Lung (tissue), 12 donors: ENCODE measurements around the gene PYROXD2. TPM values are rescaled to one million over a fixed set of nuclear protein-coding genes. Genes with fewer than 3 reads are reported as not detected.

ENCODE experiments used
- ATAC-seq: fragments of 200-7000 bp; cut with Tn5 transposase; one replicate; pipeline ENCODE4 v1.9.1; 2020; ENCODE audit warnings: moderate number of reproducible peaks; ENCODE audit not compliant: insufficient read depth, low FRiP score
- DNase-seq, 3 donors: peaks; one replicate each; pipeline ENCODE4 v3.0.0-alpha.2; 2013 to 2017
- H3K27ac ChIP-seq, 2 donors: one replicate each; pipeline ENCODE4 v1.5.1; 2013; ENCODE audit warnings: mild to moderate bottlenecking in 2 of 2, moderate library complexity in 2 of 2, control low read depth in 1 of 2, inconsistent platforms in 1 of 2, low read depth in 1 of 2, low read length in 1 of 2
- H3K27me3 ChIP-seq, 3 donors: one replicate each; pipeline ENCODE4 v1.5.1; 2013; ENCODE audit warnings: low read length in 2 of 3; ENCODE audit not compliant: control insufficient read depth in 3 of 3, insufficient read depth in 3 of 3
- H3K36me3 ChIP-seq, 4 donors: one replicate each; pipeline ENCODE4 v1.5.1; 2013; ENCODE audit warnings: low read length in 4 of 4, mild to moderate bottlenecking in 1 of 4, moderate library complexity in 1 of 4; ENCODE audit not compliant: control insufficient read depth in 4 of 4, insufficient read depth in 4 of 4
- H3K4me1 ChIP-seq, 5 donors: one replicate each; pipeline ENCODE4 v1.5.1; 2013; ENCODE audit warnings: low read length in 5 of 5, mild to moderate bottlenecking in 2 of 5, moderate library complexity in 1 of 5; ENCODE audit not compliant: control insufficient read depth in 5 of 5, insufficient read depth in 5 of 5
- H3K4me3 ChIP-seq: one replicate; pipeline ENCODE4 v1.5.1; 2013; ENCODE audit warnings: mild to moderate bottlenecking, control low read depth, moderate library complexity
- H3K9ac ChIP-seq, 2 donors: one replicate each; pipeline ENCODE4 v1.5.1; 2013; ENCODE audit warnings: low read length in 2 of 2, control low read depth in 1 of 2; ENCODE audit not compliant: insufficient read depth in 1 of 2
- H3K9me3 ChIP-seq, 4 donors: one replicate each; pipeline ENCODE4 v1.5.1; 2013; ENCODE audit warnings: low read length in 3 of 4, mild to moderate bottlenecking in 1 of 4, moderate library complexity in 1 of 4; ENCODE audit not compliant: control insufficient read depth in 4 of 4, insufficient read depth in 3 of 4
- CTCF ChIP-seq: IDR thresholded peaks from 2 replicates; pipeline ENCODE4 v1.5.1; 2012; ENCODE audit warnings: mild to moderate bottlenecking; ENCODE audit errors: control extremely low read depth, extremely low read depth
- WGBS, 2 donors: extraction: QIAGEN DNeasy Blood & Tissue Kit; methylation state at CpG; one replicate each; pipeline ENCODE4 v1.1.7; 2013; 5-methylcytosine and 5-hydroxymethylcytosine counted together
- polyA plus RNA-seq, 2 donors: library from polyadenylated mRNA; stranded (reverse); fragments of 200-250 nt; gene quantifications; one replicate each; pipeline ENCODE4 v1.2.1, GENCODE V29; 2013
- total RNA-seq, 2 donors: library from RNA; depleted of rRNA in 1 of 2; stranded (reverse); fragments of >200 nt in 1 of 2; gene quantifications; one replicate each; pipeline ENCODE4 v1.2.1, GENCODE V29; 2014 to 2021
- donor health status: control.
- donor health status: control.
- donor health status: Bipolar disorder and iron deficiency.
- donor health status: healthy.
- donor health status: DM: yes; HTN: yes; CAD: no.

PYROXD2 gene
- total and polyA plus RNA-seq, 4 donors = 2.3 to 16.8 (median 7.5) TPM

- no peak overlapping the region for H3K9ac ChIP-seq
- H3K27me3 ChIP-seq = no peaks in the 10 kb centered on the region
- ATAC-seq (no peak), DNase-seq (no peak)
- no peak overlapping the region for H3K27ac ChIP-seq
- H3K36me3 ChIP-seq = peaks cover 0 to 33% (median 19%) of the 10 kb centered on the region in 4 donors
- H3K9me3 ChIP-seq = peaks cover 0 to 2% (median 0%) of the 10 kb centered on the region in 4 donors
- no peak for TF ChIP-seq CTCF
- peaks cover 0 to 25% (median 0%) of the 10 kb centered on the region in 5 donors for H3K4me1 ChIP-seq
- WGBS, 2 donors = 91 to 94% methylated on average over 6 of the region's 6 CpGs
- H3K4me3 ChIP-seq = no peak overlapping the region
Measured at GRCh38 chr10:98396096-98397063, 18.6 kb downstream of the PYROXD2 start.

GRCh38 chr10:98394851-98395440 is 20.0 kb downstream of the PYROXD2 start:
- no peak overlapping the region for H3K9ac ChIP-seq
- ATAC-seq (no peak), DNase-seq (peak; percentile 46 to 66 (median 66))
- no peak overlapping the region for H3K27ac ChIP-seq
- TF ChIP-seq CTCF = no peak
- no peaks in the 10 kb centered on the region for H3K27me3 ChIP-seq
- no peak overlapping the region for H3K4me3 ChIP-seq
- H3K36me3 ChIP-seq = peaks cover 0 to 26% (median 17%) of the 10 kb centered on the region in 4 donors
- H3K4me1 ChIP-seq = peaks cover 0 to 26% (median 3%) of the 10 kb centered on the region in 5 donors
- H3K9me3 ChIP-seq = peaks cover 0 to 2% (median 0%) of the 10 kb centered on the region in 4 donors
- WGBS, 2 donors = 73 to 82% methylated on average over 8 of the region's 8 CpGs

GRCh38 chr10:98391578-98391991 is 23.4 kb downstream of the PYROXD2 start:
- H3K9ac ChIP-seq = no peak overlapping the region
- DNase-seq = peak; percentile 69 to 89 (median 76)
- WGBS, 2 donors = 77 to 83% methylated on average over 8 of the region's 8 CpGs
- peaks cover 0 to 26% (median 3%) of the 10 kb centered on the region in 5 donors for H3K4me1 ChIP-seq
- H3K27ac ChIP-seq = no peak overlapping the region
- no peak overlapping the region for H3K4me3 ChIP-seq
- H3K9me3 ChIP-seq = no peaks in the 10 kb centered on the region
- H3K36me3 ChIP-seq = peaks cover 0 to 29% (median 16%) of the 10 kb centered on the region in 4 donors
- TF ChIP-seq CTCF = no peak
- no peaks in the 10 kb centered on the region for H3K27me3 ChIP-seq
- ATAC-seq = peak; percentile 12
